Adrenal gland (tissue), 5 donors: ENCODE results near the gene LRFN4.

Experiments used
- POLR2A ChIP-seq, 2 donors: fragments of 450-650 bp; IDR thresholded peaks; one replicate each; pipeline ENCODE4 v1.6.1; 2017; ENCODE audit warnings: antibody characterized with exemption in 2 of 2, mild to moderate bottlenecking in 2 of 2, moderate library complexity in 1 of 2
- TF ChIP-seq, protein P1 (sequence below), 6 experiments: fragments of 450-650 bp in 4 of 6; fragments of 200-600 bp in 2 of 6; sonication (generic) in 1 of 6; IDR thresholded peaks; 1 replicate in 5 of 6; 2 replicates in 1 of 6; pipeline versions ENCODE4 v1.5.1 to v1.8.0; 2016 to 2021; ENCODE audit warnings: antibody characterized with exemption in 6 of 6, mild to moderate bottlenecking in 2 of 6, moderate library complexity in 1 of 6
- donor health status: DM: no; HTN: no; CAD: no.

DNA sequence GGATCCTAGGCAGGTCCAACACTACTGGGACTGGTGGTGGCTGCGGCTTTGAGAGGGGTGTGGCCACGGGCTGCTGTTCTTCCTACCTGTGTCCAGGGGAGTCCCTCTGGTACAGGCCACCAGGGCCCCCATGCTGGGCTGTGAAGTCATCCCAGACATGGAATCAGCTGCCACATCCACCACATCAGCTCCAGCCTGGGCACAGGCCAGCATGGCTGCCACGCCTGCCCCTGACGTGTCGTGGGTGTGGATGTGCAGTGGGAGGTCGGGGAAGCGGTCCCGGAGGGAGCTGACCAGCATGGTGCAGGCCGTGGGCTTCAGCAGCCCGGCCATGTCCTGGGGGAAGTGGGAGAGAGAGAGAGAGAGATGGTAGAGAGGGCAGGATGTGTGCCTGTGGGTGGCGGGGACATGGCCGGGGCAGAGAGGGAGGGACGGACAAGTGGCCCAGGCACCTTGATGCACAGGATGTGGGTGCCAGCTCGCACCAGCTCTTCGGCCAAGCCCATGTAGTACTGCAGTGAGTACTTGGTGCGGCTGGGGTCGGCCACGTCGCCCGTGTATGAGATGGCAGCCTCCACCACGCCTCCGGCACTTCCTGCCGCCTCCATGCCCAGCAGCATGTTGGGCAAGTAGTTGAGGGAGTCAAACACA is 6.2 kb upstream of the LRFN4 start:
- no peak for TF ChIP-seq POLR2A (IDR thresholded peaks at IDR 0.05)
- TF ChIP-seq, protein P1, sequence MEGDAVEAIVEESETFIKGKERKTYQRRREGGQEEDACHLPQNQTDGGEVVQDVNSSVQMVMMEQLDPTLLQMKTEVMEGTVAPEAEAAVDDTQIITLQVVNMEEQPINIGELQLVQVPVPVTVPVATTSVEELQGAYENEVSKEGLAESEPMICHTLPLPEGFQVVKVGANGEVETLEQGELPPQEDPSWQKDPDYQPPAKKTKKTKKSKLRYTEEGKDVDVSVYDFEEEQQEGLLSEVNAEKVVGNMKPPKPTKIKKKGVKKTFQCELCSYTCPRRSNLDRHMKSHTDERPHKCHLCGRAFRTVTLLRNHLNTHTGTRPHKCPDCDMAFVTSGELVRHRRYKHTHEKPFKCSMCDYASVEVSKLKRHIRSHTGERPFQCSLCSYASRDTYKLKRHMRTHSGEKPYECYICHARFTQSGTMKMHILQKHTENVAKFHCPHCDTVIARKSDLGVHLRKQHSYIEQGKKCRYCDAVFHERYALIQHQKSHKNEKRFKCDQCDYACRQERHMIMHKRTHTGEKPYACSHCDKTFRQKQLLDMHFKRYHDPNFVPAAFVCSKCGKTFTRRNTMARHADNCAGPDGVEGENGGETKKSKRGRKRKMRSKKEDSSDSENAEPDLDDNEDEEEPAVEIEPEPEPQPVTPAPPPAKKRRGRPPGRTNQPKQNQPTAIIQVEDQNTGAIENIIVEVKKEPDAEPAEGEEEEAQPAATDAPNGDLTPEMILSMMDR (IDR thresholded peaks at IDR 0.05) = no peak
